B cell (primary cell): ENCODE results near the gene CRYBA2. TPM values are rescaled to one million over a fixed set of nuclear protein-coding genes. Genes with fewer than 3 reads are reported as not detected.

ENCODE experiments used
- ATAC-seq: fragments of 200-7000 bp; cut with Tn5 transposase; one replicate; pipeline ENCODE4 v1.10.0; 2021; ENCODE audit warnings: low read depth, mild to moderate bottlenecking, moderate number of reproducible peaks, moderate library complexity
- CTCF ChIA-PET: fragments of 350-600 bp; sonication (Branson Sonifier 250); formaldehyde crosslinking; loops from one replicate; lab custom pipeline; 2021; ENCODE audit warnings: antibody characterized with exemption, inconsistent platforms; lab: Charles Lee
- POLR2A ChIA-PET: fragments of 350-600 bp; sonication (Branson Sonifier 250); formaldehyde crosslinking; loops from one replicate; lab custom pipeline; 2021; ENCODE audit warnings: antibody characterized with exemption; lab: Charles Lee
- DNase-seq: peaks from one replicate; pipeline ENCODE4 v3.0.0; 2013
- H2AFZ ChIP-seq: 2 replicates; pipeline ENCODE4 v1.6.1; 2012; ENCODE audit warnings: mild to moderate bottlenecking, low read depth, low read length; ENCODE audit not compliant: insufficient read depth, poor library complexity, severe bottlenecking
- H3K27ac ChIP-seq, 2 donors: 1 replicate in 1 of 2; 2 replicates in 1 of 2; pipeline ENCODE4 v1.5.1; 2012 to 2013; ENCODE audit warnings: low read length in 2 of 2, mild to moderate bottlenecking in 2 of 2, moderate library complexity in 1 of 2
- H3K27me3 ChIP-seq, 4 experiments: fragments of 200-600 bp in 1 of 4; sonication (generic) in 1 of 4; replicated peaks in 1 of 4; 1 replicate in 2 of 4; 2 replicates in 2 of 4; pipeline versions ENCODE4 v1.6.1 to v1.7.0; 2013 to 2016; ENCODE audit warnings: low read length in 3 of 4, mild to moderate bottlenecking in 2 of 4, mixed read lengths in 1 of 4, moderate library complexity in 1 of 4; ENCODE audit not compliant: insufficient read depth in 4 of 4, control insufficient read depth in 3 of 4; ENCODE audit errors: control extremely low read depth in 1 of 4
- H3K36me3 ChIP-seq, 2 experiments: replicated peaks in 1 of 2; 1 replicate in 1 of 2; 2 replicates in 1 of 2; pipeline versions ENCODE4 v1.6.1 to v1.7.1; 2013; ENCODE audit warnings: low read length in 1 of 2; ENCODE audit not compliant: insufficient read depth in 2 of 2, control insufficient read depth in 1 of 2; ENCODE audit errors: control extremely low read depth in 1 of 2, extremely low read depth in 1 of 2
- H3K4me1 ChIP-seq, 2 donors: fragments of 200-600 bp in 1 of 2; sonication (generic) in 1 of 2; 1 replicate in 1 of 2; 2 replicates in 1 of 2; pipeline versions ENCODE4 v1.5.1 to v1.6.1; 2013 to 2017; ENCODE audit warnings: low read length in 2 of 2; ENCODE audit not compliant: control insufficient read depth in 2 of 2, insufficient read depth in 2 of 2
- H3K4me2 ChIP-seq: replicated peaks from 2 replicates; pipeline ENCODE3; 2012; ENCODE audit warnings: mild to moderate bottlenecking, low read depth, low read length; ENCODE audit not compliant: poor library complexity, severe bottlenecking
- H3K4me3 ChIP-seq, 5 experiments: fragments of 200-600 bp in 1 of 5; sonication (generic) in 1 of 5; 1 replicate in 3 of 5; 2 replicates in 2 of 5; pipeline versions ENCODE4 v1.5.1 to v1.7.0; 2011 to 2016; ENCODE audit warnings: low read length in 4 of 5, mild to moderate bottlenecking in 4 of 5, low read depth in 2 of 5, control low read depth in 1 of 5, moderate library complexity in 1 of 5; ENCODE audit not compliant: insufficient read depth in 1 of 5; ENCODE audit errors: control extremely low read depth in 1 of 5, extremely low read depth in 1 of 5
- H3K79me2 ChIP-seq: fragments of 200-600 bp; sonication (generic); one replicate; pipeline ENCODE4 v1.6.0; 2016; ENCODE audit warnings: low read length; ENCODE audit not compliant: control insufficient read depth, insufficient read depth
- H3K9ac ChIP-seq: fragments of 200-600 bp; sonication (generic); 2 replicates; pipeline ENCODE4 v1.6.1; 2017; ENCODE audit warnings: mild to moderate bottlenecking, low read length, moderate library complexity
- H3K9me3 ChIP-seq, 3 donors: one replicate each; pipeline versions ENCODE4 v1.6.1 to v1.7.1; 2013; ENCODE audit warnings: low read length in 2 of 3; ENCODE audit not compliant: control insufficient read depth in 2 of 3, insufficient read depth in 1 of 3; ENCODE audit errors: control extremely low read depth in 1 of 3
- H4K20me1 ChIP-seq: 2 replicates; pipeline ENCODE4 v1.6.0; 2012; ENCODE audit warnings: mild to moderate bottlenecking, low read length; ENCODE audit not compliant: insufficient read depth, control insufficient read depth, poor library complexity, severe bottlenecking
- H3K27ac Mint-ChIP-seq: one replicate; pipeline ENCODE4 v1.8.0; 2021; ENCODE audit warnings: mixed read lengths
- H3K27me3 Mint-ChIP-seq: one replicate; pipeline ENCODE4 v1.8.0; 2021; ENCODE audit warnings: mixed read lengths
- H3K4me1 Mint-ChIP-seq: one replicate; pipeline ENCODE4 v1.8.0; 2021; ENCODE audit warnings: mixed read lengths
- H3K4me3 Mint-ChIP-seq: one replicate; pipeline ENCODE4 v1.8.0; 2021; ENCODE audit warnings: mixed read lengths
- H3K9me3 Mint-ChIP-seq: one replicate; pipeline ENCODE4 v1.8.0; 2022; ENCODE audit warnings: mixed read lengths; ENCODE audit not compliant: insufficient read depth
- CTCF ChIP-seq: fragments of 200-600 bp; IDR thresholded peaks from one replicate; pipeline ENCODE4 v1.8.0; 2022; ENCODE audit warnings: antibody characterized with exemption, mild to moderate bottlenecking
- EZH2 ChIP-seq: IDR thresholded peaks from 2 replicates; pipeline ENCODE4 v1.6.1; 2012; ENCODE audit warnings: borderline replicate concordance, low read depth, mild to moderate bottlenecking, moderate library complexity, low read length; ENCODE audit not compliant: insufficient read depth, poor library complexity, severe bottlenecking
- WGBS: methylation state at CpG from one replicate; pipeline ENCODE4 v1.1.5; 2013; ENCODE audit warnings: missing lambda C conversion rate; ENCODE audit not compliant: insufficient coverage; 5-methylcytosine and 5-hydroxymethylcytosine counted together
- intact Hi-C: fragments of 100-400 bp; cut with micrococcal nuclease; formaldehyde crosslinking; loops from one replicate; pipeline ENCODE4 v1.10.0; 2022
- polyA plus RNA-seq: library from polyadenylated mRNA; depleted of rRNA; stranded (reverse); fragments of >200 nt; gene quantifications from 2 replicates; pipeline ENCODE4 v1.2.3, GENCODE V29; 2012
- total RNA-seq, 2 donors: library from RNA; stranded (reverse); fragments of 120-200 nt in 1 of 2; gene quantifications; 1 replicate in 1 of 2; 2 replicates in 1 of 2; pipeline versions ENCODE4 v1.2.3 to v1.2.4, GENCODE V29; 2013 to 2022

The CRYBA2 gene
- total and polyA plus RNA-seq, 2 donors (not counting 1 experiment from before 2014, with no cell fraction given): not detected

- CTCF ChIA-PET: interaction anchor here (1.0 to 6.4 kb wide), 5 partner anchors 9 to 133 kb away, joined by 3 to 99 read pairs (median 3); no protein-coding TSS in a partner anchor
- ATAC-seq: no peak
- Mint-ChIP-seq H3K27ac (no peak overlapping the region), H3K4me1 (no peaks in the 10 kb centered on the region), H3K27me3 (peaks cover 28% of the 10 kb centered on the region), H3K4me3 (no peak overlapping the region), H3K9me3 (no peaks in the 10 kb centered on the region)
- no peaks in the 10 kb centered on the region for H4K20me1 ChIP-seq
- no peak overlapping the region for H3K27ac ChIP-seq
- H3K4me2 ChIP-seq: no peak overlapping the region
- peaks cover 0 to 22% (median 0%) of the 10 kb centered on the region in 4 experiments for H3K27me3 ChIP-seq
- no peak overlapping the region for H3K9ac ChIP-seq
- WGBS: 92% methylated on average over 13 of the region's 18 CpGs
- no peak overlapping the region for H2AFZ ChIP-seq
- no peaks in the 10 kb centered on the region for H3K4me1 ChIP-seq
- intact Hi-C loops: no loop called here
- no peak overlapping the region for H3K4me3 ChIP-seq
- H3K79me2 ChIP-seq: no peaks in the 10 kb centered on the region
- TF ChIP-seq EZH2 (no peak), CTCF (no peak)
- peaks cover 0 to 6% (median 0%) of the 10 kb centered on the region in 3 donors for H3K9me3 ChIP-seq
- POLR2A ChIA-PET: no interaction called here
- H3K36me3 ChIP-seq: no peaks in the 10 kb centered on the region
- no peak for DNase-seq
Measured at GRCh38 chr2:219025637-219026585, 32.7 kb upstream of the CRYBA2 start.

DNA sequence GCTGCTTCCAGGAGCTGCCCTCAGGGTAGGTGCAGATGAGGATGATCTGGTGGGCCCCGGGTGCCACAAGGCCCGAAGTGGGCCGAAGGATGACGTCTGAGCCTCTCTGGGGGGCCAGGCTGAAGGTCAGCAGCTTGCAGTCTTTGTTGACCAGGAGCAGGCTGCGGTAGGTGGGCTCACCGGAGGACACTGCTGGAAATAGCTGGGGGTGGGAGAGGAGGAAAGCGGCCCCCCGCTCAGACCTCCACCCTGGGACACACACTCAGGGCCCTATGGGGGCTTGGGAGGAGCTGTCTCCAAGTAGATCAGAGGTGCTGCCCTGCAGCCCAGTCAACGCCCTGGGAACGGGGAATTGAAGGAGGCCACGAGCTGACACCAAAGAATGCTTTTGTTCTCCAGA, 30.8 kb upstream of the CRYBA2 start:
- Histone ChIP-seq H3K4me3 (no peak overlapping the region), H3K4me1 (no peaks in the 10 kb centered on the region), H3K36me3 (no peaks in the 10 kb centered on the region), H3K79me2 (no peaks in the 10 kb centered on the region), H3K4me2 (no peak overlapping the region), H3K27me3 (peaks cover 0 to 9% (median 1%) of the 10 kb centered on the region in 4 experiments), H3K27ac (no peak overlapping the region), H4K20me1 (no peaks in the 10 kb centered on the region), H3K9ac (no peak overlapping the region), H2AFZ (no peak overlapping the region), H3K9me3 (no peaks in the 10 kb centered on the region)
- no peaks in the 10 kb centered on the region for H3K9me3 Mint-ChIP-seq
- no peak for DNase-seq
- ATAC-seq: no peak
- no peak overlapping the region for H3K4me3 Mint-ChIP-seq
- peaks cover 20% of the 10 kb centered on the region for H3K27me3 Mint-ChIP-seq
- 89% methylated on average over 7 of the region's 11 CpGs for WGBS
- intact Hi-C loops: no loop called here
- H3K4me1 Mint-ChIP-seq: no peaks in the 10 kb centered on the region
- ChIA-PET POLR2A (no interaction called here), CTCF (no interaction called here)
- no peak overlapping the region for H3K27ac Mint-ChIP-seq
- TF ChIP-seq CTCF: no peak
- no peak for TF ChIP-seq EZH2
